ENCODE measurements around the gene CFDP1. TPM values are rescaled to one million over a fixed set of nuclear protein-coding genes. Genes with fewer than 3 reads are reported as not detected.

Gene CFDP1
- total RNA-seq, 1 experiment from 2014 or later, result 77.6 TPM

DNA sequence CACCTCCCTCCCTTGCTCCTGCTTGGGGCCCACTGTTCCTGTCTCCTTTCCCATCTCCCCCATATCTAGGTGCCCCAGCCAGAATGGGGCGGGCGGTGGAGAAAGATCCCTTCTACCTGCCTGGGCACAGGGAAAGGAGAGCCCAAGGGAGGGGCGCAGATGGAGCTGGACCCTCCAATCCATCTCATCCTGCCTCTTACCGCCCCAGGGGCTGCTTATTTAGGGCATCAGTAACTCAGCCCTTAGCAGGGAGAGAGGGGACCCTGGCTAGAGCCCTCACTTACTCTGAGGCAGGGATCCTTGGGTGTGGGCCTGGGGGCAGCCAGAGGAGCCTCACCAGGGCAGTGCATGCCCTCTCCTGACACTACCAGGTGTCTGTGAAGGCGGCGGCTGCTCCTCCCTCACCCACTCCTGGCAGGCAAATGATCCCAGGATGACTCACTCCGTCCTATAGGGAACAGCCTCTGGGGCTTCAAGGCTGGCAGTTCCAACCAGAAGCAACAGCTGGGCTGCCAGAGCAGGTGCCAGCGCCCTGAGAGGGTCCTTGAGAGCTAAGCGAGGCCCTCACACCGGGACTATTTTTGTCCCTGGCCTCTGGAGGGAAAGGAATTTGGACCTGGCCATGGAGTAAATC, 165.6 kb downstream of the CFDP1 start:
- H3K4me1 Mint-ChIP-seq (ENCODE audit: low read depth, unreplicated experiment), result peaks cover 10% of the 10 kb centered on the region
- intact Hi-C loops (cut with micrococcal nuclease; ENCODE audit: unreplicated experiment), result no loop called here
- no peaks in the 10 kb centered on the region for H3K9me3 Mint-ChIP-seq (ENCODE audit: unreplicated experiment)
- H3K36me3 ChIP-seq (ENCODE audit: control insufficient read depth, insufficient read depth, low read length), result peaks cover 3% of the 10 kb centered on the region; the same call in 1 of the 2 replicates
- peaks cover 22% of the 10 kb centered on the region for H3K36me3 Mint-ChIP-seq (ENCODE audit: insufficient read depth, unreplicated experiment)
- TF ChIP-seq CTCF (IDR thresholded peaks at IDR 0.05; ENCODE audit: insufficient read depth in 1 of 2, low read depth in 1 of 2, low read length in 1 of 2, severe bottlenecking in 1 of 2, unreplicated experiment in 1 of 2), result no peak
- no peaks in the 10 kb centered on the region for H3K9me3 ChIP-seq
- BruUV-seq (replicated peaks), result no TSS peak
- no peak overlapping the region for H3K4me3 ChIP-seq (ENCODE audit: low read depth, low read length)
- H3K27ac Mint-ChIP-seq (ENCODE audit: unreplicated experiment), result no peak overlapping the region
- no peaks in the 10 kb centered on the region for H3K27me3 ChIP-seq (replicated peaks; ENCODE audit: control insufficient read depth, insufficient read depth, low read length)
- no peak overlapping the region for H3K4me3 Mint-ChIP-seq (ENCODE audit: unreplicated experiment)
- no peak for DNase-seq
- H3K4me1 ChIP-seq, result peaks cover 39% of the 10 kb centered on the region
- ChIA-PET CTCF (no interaction called here), POLR2A (no interaction called here)
- H3K27me3 Mint-ChIP-seq (ENCODE audit: insufficient read depth, unreplicated experiment), result no peaks in the 10 kb centered on the region

GRCh38 chr16:75266738-75267630, 166.3 kb downstream of the CFDP1 start:
- H3K4me3 ChIP-seq (ENCODE audit: low read depth, low read length), result peak overlapping the region; percentile 89; the same call in 1 of the 2 replicates
- no peak for TF ChIP-seq CTCF (IDR thresholded peaks at IDR 0.05; ENCODE audit: insufficient read depth in 1 of 2, low read depth in 1 of 2, low read length in 1 of 2, severe bottlenecking in 1 of 2, unreplicated experiment in 1 of 2)

More at GRCh38 chr16:75266738-75267630, 166.3 kb downstream of the CFDP1 start:
- H3K9me3 Mint-ChIP-seq (ENCODE audit: unreplicated experiment), result no peaks in the 10 kb centered on the region
- peaks cover 3% of the 10 kb centered on the region; the same call in 1 of the 2 replicates for H3K36me3 ChIP-seq (ENCODE audit: control insufficient read depth, insufficient read depth, low read length)
- no peak for DNase-seq
- H3K4me1 ChIP-seq, result peaks cover 47% of the 10 kb centered on the region
- no peaks in the 10 kb centered on the region for H3K9me3 ChIP-seq
- peak overlapping the region; percentile 95 for H3K27ac Mint-ChIP-seq (ENCODE audit: unreplicated experiment)
- H3K4me3 Mint-ChIP-seq (ENCODE audit: unreplicated experiment), result peak overlapping the region; percentile 82
- no peaks in the 10 kb centered on the region for H3K27me3 ChIP-seq (replicated peaks; ENCODE audit: control insufficient read depth, insufficient read depth, low read length)
- peaks cover 18% of the 10 kb centered on the region for H3K4me1 Mint-ChIP-seq (ENCODE audit: low read depth, unreplicated experiment)
- intact Hi-C loops (cut with micrococcal nuclease; ENCODE audit: unreplicated experiment), result loop anchor here (1.0 kb wide), 2 partner anchors 16 to 33 kb away; partner anchors contain the start of gene BCAR1
- ChIA-PET POLR2A (interaction anchor here (1.2 to 1.5 kb wide), 2 partner anchors 16 to 38 kb away, joined by 7 to 10 read pairs; partner anchors contain the start of gene BCAR1), CTCF (interaction anchor here (0.6 to 1.9 kb wide), 4 partner anchors 12 to 111 kb away, joined by 3 to 17 read pairs (median 4); no protein-coding TSS in a partner anchor)
- BruUV-seq (replicated peaks), result no TSS peak
- peaks cover 22% of the 10 kb centered on the region for H3K36me3 Mint-ChIP-seq (ENCODE audit: insufficient read depth, unreplicated experiment)
- no peaks in the 10 kb centered on the region for H3K27me3 Mint-ChIP-seq (ENCODE audit: insufficient read depth, unreplicated experiment)

All from Caco-2 (cell line).